GM18951 (cell line): ENCODE results near the gene CCDC124.
A peak's percentile ranks its signal among the peaks of the same experiment; 100 is the strongest.
"Not testable (repeated sequence)": the region's sequence is repeated elsewhere in the genome, so short reads cannot be mapped to it uniquely, and the experiment has no call there.

Source experiments
- POLR2A ChIP-seq: IDR thresholded peaks from 4 replicates; pipeline ENCODE4 v1.6.1; 2011; ENCODE audit warnings: mild to moderate bottlenecking; ENCODE audit not compliant: insufficient read length, insufficient read depth; ENCODE audit errors: extremely low read depth
- in situ Hi-C: fragments of 300-500 bp; cut with MboI; formaldehyde crosslinking; loops from one replicate; pipeline ENCODE4 v1.12.0; 2022; ENCODE audit warnings: low sequenced_read_pairs, mixed read lengths, inconsistent platforms; ENCODE audit not compliant: unreplicated experiment

CCDC124 gene

GRCh38 chr19:17932485-17933338 lies at the start of gene CCDC124:
Gene CCDC124 (plus strand): TSS chr19:17933015. CDS start chr19:17936421, 3,406 bp downstream.
- in situ Hi-C loops = loop anchor here (5.0 to 25.0 kb wide), 2 partner anchors 70 to 130 kb away; no protein-coding TSS in a partner anchor
- TF ChIP-seq POLR2A = peak; percentile 83

GRCh38 chr19:17883627-17884410 lies 49.0 kb upstream of the CCDC124 start:
- in situ Hi-C loops = no loop called here

GRCh38 chr19:17886515-17886914 lies 46.3 kb upstream of the CCDC124 start:
- in situ Hi-C loops = no loop called here
- TF ChIP-seq POLR2A = no peak

More at GRCh38 chr19:17883627-17884410, 49.0 kb upstream of the CCDC124 start:
- TF ChIP-seq POLR2A = no peak

GRCh38 chr19:17887221-17887620 lies 45.6 kb upstream of the CCDC124 start:
- in situ Hi-C loops = not testable (repeated sequence)

GRCh38 chr19:17888260-17888659 lies 44.6 kb upstream of the CCDC124 start:
- no peak for TF ChIP-seq POLR2A
- in situ Hi-C loops = no loop called here

- no peak for TF ChIP-seq POLR2A
These were observed 43.1 kb upstream of the CCDC124 start for GRCh38 chr19:17889609-17890214.

GRCh38 chr19:17893766-17894165 lies 39.0 kb upstream of the CCDC124 start:
- in situ Hi-C loops = no loop called here
- TF ChIP-seq POLR2A = no peak

More at GRCh38 chr19:17889609-17890214, 43.1 kb upstream of the CCDC124 start:
- in situ Hi-C loops = no loop called here

- no peak for TF ChIP-seq POLR2A
- in situ Hi-C loops = no loop called here
These were observed 30.1 kb upstream of the CCDC124 start for GRCh38 chr19:17902701-17903100.

GRCh38 chr19:17908244-17908643 lies 24.6 kb upstream of the CCDC124 start:
- in situ Hi-C loops = no loop called here
- TF ChIP-seq POLR2A = no peak

GRCh38 chr19:17909003-17909732 lies 23.6 kb upstream of the CCDC124 start:
- in situ Hi-C loops = no loop called here
- TF ChIP-seq POLR2A = no peak

- in situ Hi-C loops = no loop called here
- TF ChIP-seq POLR2A = no peak
These were observed 21.9 kb upstream of the CCDC124 start for GRCh38 chr19:17910791-17911360.

- in situ Hi-C loops = no loop called here
- TF ChIP-seq POLR2A = no peak
These were observed 16.7 kb upstream of the CCDC124 start for GRCh38 chr19:17915940-17916593.

GRCh38 chr19:17918151-17918550 lies 14.7 kb upstream of the CCDC124 start:
- in situ Hi-C loops = not testable (repeated sequence)

GRCh38 chr19:17919122-17919521 lies 13.7 kb upstream of the CCDC124 start:
- in situ Hi-C loops = not testable (repeated sequence)
